Astrocyte (in vitro differentiated cells and primary cell): ENCODE data around the gene DLG1.

ENCODE experiments used
- EZH2 ChIP-seq: IDR thresholded peaks from 2 replicates; pipeline ENCODE4 v1.6.1; 2012; ENCODE audit warnings: mild to moderate bottlenecking, low read length, inconsistent platforms; ENCODE audit not compliant: insufficient read depth
- TF ChIP-seq, protein P1 (sequence below): IDR thresholded peaks from 2 replicates; pipeline ENCODE4 v1.5.1; 2011; ENCODE audit warnings: low read depth, mild to moderate bottlenecking, inconsistent platforms, low read length, moderate library complexity; ENCODE audit not compliant: insufficient read depth

GRCh38 chr3:197244751-197245150 is 53.7 kb downstream of the DLG1 start:
- TF ChIP-seq, protein P1, sequence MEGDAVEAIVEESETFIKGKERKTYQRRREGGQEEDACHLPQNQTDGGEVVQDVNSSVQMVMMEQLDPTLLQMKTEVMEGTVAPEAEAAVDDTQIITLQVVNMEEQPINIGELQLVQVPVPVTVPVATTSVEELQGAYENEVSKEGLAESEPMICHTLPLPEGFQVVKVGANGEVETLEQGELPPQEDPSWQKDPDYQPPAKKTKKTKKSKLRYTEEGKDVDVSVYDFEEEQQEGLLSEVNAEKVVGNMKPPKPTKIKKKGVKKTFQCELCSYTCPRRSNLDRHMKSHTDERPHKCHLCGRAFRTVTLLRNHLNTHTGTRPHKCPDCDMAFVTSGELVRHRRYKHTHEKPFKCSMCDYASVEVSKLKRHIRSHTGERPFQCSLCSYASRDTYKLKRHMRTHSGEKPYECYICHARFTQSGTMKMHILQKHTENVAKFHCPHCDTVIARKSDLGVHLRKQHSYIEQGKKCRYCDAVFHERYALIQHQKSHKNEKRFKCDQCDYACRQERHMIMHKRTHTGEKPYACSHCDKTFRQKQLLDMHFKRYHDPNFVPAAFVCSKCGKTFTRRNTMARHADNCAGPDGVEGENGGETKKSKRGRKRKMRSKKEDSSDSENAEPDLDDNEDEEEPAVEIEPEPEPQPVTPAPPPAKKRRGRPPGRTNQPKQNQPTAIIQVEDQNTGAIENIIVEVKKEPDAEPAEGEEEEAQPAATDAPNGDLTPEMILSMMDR: no peak
- no peak for TF ChIP-seq EZH2
